Left cardiac atrium (tissue), 4 donors: ENCODE measurements around the gene C6orf47. TPM values are rescaled to one million over a fixed set of nuclear protein-coding genes. Genes with fewer than 3 reads are reported as not detected.

Experiments
- ATAC-seq, 2 donors: fragments of 200-7000 bp; cut with Tn5 transposase; one replicate each; pipeline ENCODE4 v1.9.1; 2020; ENCODE audit warnings: mild to moderate bottlenecking in 2 of 2, moderate library complexity in 2 of 2
- DNase-seq: peaks from one replicate; pipeline ENCODE4 v3.0.0-alpha.2; 2020
- intact Hi-C, 2 donors: fragments of 100-400 bp; cut with DNase I; formaldehyde crosslinking; loops; one replicate each; pipeline versions ENCODE4 v1.14.1 to v1.15.1; 2022 to 2023
- total RNA-seq, 2 donors: library from RNA; stranded (reverse); fragmentation: NEBNext Ultra II Directional; extraction: Animal tissue kit (Norgen Biotek cat#: 25700); gene quantifications; one replicate each; pipeline ENCODE4 v1.2.1, GENCODE V29; 2021
- donor health status: DM: no; HTN: yes; CAD: no.
- donor health status: DM: no; HTN: yes; CAD: no; lungs with severe emphysema.
- donor health status: DM: yes; HTN: yes; CAD: no.
- donor health status: Dilated cardiomyopathy.

Gene C6orf47
- total RNA-seq, 2 donors from 2014 or later = 17.5 to 20.1 TPM

- no peak for ATAC-seq
- DNase-seq = no peak
- intact Hi-C loops = loop anchor here in 1 of 2 donors (10.0 kb wide), 2 partner anchors 145 to 265 kb away; partner anchors contain the start of genes NELFE and SKIC2
Measured at GRCh38 chr6:31689249-31690110, 28.9 kb upstream of the C6orf47 start.

DNA sequence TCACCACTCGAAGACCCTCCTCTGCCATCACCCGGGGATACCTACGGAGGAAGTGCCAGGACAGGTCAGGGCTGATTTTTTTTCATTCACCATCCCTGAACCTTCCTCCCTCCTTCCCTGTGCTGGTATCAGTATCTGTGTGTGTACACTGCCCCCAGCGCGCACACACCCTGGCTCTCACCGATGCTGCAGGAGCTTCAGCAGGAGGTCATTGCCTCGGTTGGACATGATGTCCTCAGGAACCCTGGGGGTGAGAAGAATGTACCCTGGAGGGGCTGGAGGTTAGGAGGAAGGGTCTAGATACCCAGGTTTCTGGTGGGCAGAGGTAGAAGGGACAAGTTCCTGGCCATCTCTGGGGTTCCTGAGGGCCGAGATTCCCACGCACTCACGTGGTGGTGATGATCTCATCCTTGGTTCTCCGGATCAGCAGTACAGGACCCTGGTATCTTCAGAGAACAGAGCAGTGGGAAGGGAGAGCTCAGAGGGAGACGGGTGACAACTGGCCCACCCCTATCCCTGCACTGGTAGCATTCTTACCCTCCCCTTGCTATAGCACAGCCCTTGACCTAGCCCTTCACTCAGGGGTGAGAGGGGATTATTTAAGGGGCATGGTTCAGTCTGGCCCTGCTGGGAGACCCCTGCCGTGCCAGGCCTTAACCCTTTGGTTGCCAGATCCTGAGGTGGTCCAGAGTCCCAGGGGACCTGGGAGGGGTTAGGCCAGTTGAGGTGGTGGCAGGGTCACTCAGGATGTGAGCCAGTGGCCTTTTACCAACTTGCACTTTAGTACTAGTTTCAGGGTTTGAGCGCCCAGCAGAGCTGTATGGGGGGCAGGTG lies 27.5 kb upstream of the C6orf47 start:
- DNase-seq (no peak), ATAC-seq (no peak)
- intact Hi-C loops = loop anchor here in 1 of 2 donors (10.0 kb wide), 2 partner anchors 147 to 267 kb away; partner anchors contain the start of genes NELFE and SKIC2

GRCh38 chr6:31687321-31687720 lies 26.7 kb upstream of the C6orf47 start:
- no peak for ATAC-seq
- DNase-seq = no peak
- intact Hi-C loops = loop anchor here in 1 of 2 donors (10.0 kb wide), 2 partner anchors 147 to 267 kb away; partner anchors contain the start of genes NELFE and SKIC2

DNA sequence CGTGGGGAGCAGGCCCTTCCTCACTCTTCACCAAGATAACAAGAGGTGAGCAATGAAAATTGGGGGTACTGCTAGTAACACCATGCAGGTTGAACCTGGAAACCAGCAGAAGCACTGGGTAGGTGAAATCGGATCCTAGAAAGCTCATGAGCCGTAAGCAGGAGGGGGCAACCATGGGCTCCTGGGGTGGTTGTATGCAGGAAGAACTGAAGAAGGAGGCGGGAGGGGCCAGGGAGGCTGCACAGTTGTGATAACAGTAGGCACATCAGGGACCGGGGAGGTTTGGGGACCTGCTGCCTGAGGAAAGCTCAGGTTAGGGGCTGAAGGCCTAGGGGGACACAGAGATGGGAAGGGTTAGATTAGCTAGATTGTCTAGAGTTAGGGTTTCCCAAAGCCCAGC lies 25.9 kb upstream of the C6orf47 start:
- intact Hi-C loops = loop anchor here in 1 of 2 donors (10.0 kb wide), 2 partner anchors 148 to 268 kb away; partner anchors contain the start of genes NELFE and SKIC2
- DNase-seq (no peak), ATAC-seq (no peak)

DNA sequence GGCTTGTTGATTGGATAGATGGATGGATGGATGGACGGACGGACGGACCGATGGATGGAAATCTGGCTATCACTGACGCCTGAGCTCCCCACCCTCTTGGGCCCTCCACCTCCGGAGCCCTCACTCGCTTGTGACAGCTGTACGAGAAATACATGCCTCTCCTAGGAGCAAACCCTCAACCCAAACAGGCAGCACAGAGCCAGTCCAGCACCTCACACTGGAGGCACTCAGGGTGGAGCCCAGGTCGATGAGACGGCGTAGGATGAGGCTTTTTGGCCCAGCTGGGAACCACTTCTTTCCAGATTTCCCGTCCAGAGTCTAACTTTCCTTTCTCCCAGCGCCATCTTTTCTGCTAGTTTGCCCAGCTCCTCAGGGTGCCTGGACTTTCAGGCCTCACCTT lies 23.0 kb upstream of the C6orf47 start:
- intact Hi-C loops = loop anchor here (5.0 to 10.0 kb wide), 3 partner anchors 149 to 271 kb away; partner anchors contain the start of genes NELFE (in 1 of the 2) and SKIC2 (in 1 of the 2)
- ATAC-seq (no peak), DNase-seq (no peak)

- ATAC-seq = peak; percentile 63 to 72
- DNase-seq = peak; percentile 64
- intact Hi-C loops = loop anchor here (5.0 to 10.0 kb wide), 3 partner anchors 151 to 274 kb away; partner anchors contain the start of genes NELFE (in 1 of the 2) and SKIC2 (in 1 of the 2)
Measured at GRCh38 chr6:31681135-31681671, 20.6 kb upstream of the C6orf47 start.

GRCh38 chr6:31680226-31681134 lies 19.9 kb upstream of the C6orf47 start, which contains the start of gene LY6G5C:
TSS of gene LY6G5C (minus strand) at chr6:31681067. CDS start at chr6:31680373, 694 bp downstream.
- intact Hi-C loops = loop anchor here (5.0 to 10.0 kb wide), 3 partner anchors 152 to 274 kb away; partner anchors contain the start of genes NELFE (in 1 of the 2) and SKIC2 (in 1 of the 2)
- DNase-seq (peak; percentile 86), ATAC-seq (peak; percentile 84 to 92)

- intact Hi-C loops = no loop called here
- DNase-seq (no peak), ATAC-seq (no peak)
Measured at GRCh38 chr6:31677955-31678354, 17.4 kb upstream of the C6orf47 start.

GRCh38 chr6:31676904-31677303 lies 16.3 kb upstream of the C6orf47 start:
- intact Hi-C loops = no loop called here
- DNase-seq (no peak), ATAC-seq (no peak)

GRCh38 chr6:31676322-31676903 lies 15.8 kb upstream of the C6orf47 start:
- no peak for DNase-seq
- intact Hi-C loops = no loop called here

DNA sequence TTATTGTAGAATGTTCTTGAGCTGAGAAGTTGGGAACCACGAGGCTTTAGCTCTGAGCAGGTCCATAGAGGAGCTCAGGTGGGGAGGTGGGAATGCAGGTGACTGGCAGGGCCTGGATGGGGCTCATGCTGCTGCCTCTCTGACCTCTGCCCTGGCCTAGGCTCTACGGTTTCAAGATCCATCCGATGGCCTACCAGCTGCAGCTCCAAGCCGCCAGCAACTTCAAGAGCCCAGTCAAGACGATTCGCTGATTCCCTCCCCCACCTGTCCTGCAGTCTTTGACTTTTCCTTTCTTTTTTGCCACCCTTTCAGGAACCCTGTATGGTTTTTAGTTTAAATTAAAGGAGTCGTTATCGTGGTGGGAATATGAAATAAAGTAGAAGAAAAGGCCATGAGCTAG lies 9.1 kb upstream of the C6orf47 start, which contains the start of gene LY6G5B:
Gene LY6G5B (plus strand): TSS at position 301 of the 400 bp plus-strand sequence. CDS start 975 bp downstream, outside the sequence.
- intact Hi-C loops = no loop called here
- DNase-seq = no peak
- ATAC-seq = no peak

More at GRCh38 chr6:31676322-31676903, 15.8 kb upstream of the C6orf47 start:
- no peak for ATAC-seq

DNA sequence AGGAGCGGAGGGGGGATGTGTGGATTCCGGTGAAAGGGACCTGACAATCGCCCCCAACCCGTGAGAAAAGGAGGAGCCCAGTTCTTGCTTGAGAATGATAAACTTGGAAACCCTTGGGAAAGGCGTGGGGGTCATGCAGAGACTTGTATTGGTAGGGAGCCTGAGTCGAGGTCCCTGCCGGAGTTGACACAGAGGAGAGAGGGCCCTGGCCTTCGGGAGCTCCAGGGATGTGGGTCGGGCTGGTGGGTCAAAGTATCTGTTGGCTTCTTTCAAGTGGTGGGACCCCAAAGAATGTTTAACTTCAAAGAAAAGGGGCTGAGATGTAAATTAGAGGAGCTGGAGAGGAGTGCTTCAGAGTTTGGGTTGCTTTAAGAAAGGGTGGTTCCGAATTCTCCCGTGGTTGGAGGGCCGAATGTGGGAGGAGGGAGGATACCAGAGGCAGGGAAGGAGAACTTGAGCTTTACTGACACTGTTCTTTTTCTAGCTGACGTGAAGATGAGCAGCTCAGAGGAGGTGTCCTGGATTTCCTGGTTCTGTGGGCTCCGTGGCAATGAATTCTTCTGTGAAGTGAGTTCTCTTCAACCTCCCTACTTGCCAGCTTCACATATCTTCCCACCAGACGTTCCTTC lies 5.9 kb upstream of the C6orf47 start:
- ATAC-seq (no peak), DNase-seq (no peak)
- intact Hi-C loops = no loop called here

DNA sequence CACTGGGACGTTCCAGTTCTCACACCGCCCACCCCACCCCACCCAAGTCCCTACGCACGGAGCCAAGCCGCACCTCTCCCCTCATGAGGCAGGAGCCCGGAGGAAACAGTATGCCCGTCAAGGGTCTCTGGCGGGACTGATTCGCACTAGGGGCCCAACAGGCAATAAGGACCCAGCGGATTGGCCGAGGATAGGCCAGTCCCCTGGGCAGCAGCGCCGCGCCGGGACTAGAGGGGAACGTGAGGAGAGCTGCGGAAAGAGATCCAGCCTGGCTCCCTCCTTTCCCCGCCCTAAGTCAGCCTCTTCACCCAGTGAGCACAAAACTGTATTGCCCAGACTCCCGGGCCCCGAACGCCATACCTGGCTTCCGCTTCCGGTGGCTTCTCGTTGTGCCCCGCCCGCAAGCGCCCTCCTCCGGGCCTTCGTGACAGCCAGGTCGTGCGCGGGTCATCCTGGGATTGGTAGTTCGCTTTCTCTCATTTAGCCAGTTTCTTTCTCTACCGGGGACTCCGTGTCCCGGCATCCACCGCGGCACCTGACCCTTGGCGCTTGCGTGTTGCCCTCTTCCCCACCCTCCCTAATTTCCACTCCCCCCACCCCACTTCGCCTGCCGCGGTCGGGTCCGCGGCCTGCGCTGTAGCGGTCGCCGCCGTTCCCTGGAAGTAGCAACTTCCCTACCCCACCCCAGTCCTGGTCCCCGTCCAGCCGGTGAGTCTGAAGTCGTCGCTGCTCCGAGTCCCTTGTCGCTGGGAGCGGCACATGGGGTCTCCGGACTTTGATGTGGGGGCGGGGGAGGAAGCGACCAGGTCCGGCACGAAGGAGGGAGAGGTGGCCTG lies 5.1 kb upstream of the C6orf47 start, which contains the start of gene CSNK2B:
Gene CSNK2B (plus strand): TSS at position 580 of the 836 bp plus-strand sequence. CDS start 752 bp downstream, outside the sequence.
- peak; percentile 91 to 93 for ATAC-seq
- intact Hi-C loops = no loop called here
- peak; percentile 99 for DNase-seq

DNA sequence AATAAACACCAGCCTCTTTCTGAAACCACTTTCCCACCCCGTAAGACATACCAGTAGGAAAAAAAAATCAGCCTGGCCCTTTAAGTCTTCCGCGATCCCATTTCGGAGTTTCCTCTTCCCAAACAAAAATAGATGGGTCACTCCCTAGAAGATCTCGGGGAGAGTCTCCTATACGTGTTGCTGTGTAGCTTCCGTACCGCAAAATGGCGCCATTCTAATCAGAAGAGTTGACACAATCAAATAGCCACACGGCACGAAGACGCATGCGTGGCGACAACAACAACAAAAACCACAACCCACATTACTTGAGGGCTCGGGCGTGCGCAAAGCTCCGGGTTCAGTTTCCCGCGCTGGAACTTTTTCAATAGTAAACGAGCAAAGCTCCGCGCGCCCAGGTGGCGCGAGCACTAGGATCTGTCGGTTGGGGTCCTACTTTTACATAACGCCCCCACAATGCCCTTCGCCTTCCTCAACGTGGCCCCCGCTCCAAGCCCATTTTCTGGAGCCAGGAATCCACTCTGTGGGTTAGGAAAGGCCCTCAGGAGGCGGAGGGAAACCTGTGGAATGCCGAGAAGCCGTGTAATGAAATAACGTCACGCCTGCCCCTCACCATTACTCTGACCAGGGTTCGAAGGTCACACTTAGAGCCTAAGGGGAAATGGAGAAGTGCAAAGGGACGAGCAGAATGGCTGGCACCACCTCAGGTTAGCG lies 4.4 kb upstream of the C6orf47 start, which contains the start of gene GPANK1:
Gene GPANK1 (minus strand): TSS at position 208 of the 711 bp plus-strand sequence. CDS start 519 bp downstream, outside the sequence.
- intact Hi-C loops = no loop called here
- DNase-seq = peak; percentile 92

More for the DNA sequence above, 4.4 kb upstream of the C6orf47 start, which contains the start of gene GPANK1:
- ATAC-seq = peak; percentile 64 to 67
